Uterus (tissue), 4 donors: Measurements from ENCODE around the gene ANKH. TPM values are rescaled to one million over a fixed set of nuclear protein-coding genes. Genes with fewer than 3 reads are reported as not detected.

ENCODE experiments used
- DNase-seq, 2 donors: peaks; one replicate each; pipeline ENCODE4 v3.0.0-alpha.2; 2019 to 2020
- H3K27ac ChIP-seq, 2 donors: fragments of 200-600 bp; sonication (generic); 1 replicate in 1 of 2; 2 replicates in 1 of 2; pipeline ENCODE4 v1.5.1; 2016 to 2018
- H3K27me3 ChIP-seq, 2 donors: fragments of 200-600 bp; sonication (generic); one replicate each; pipeline ENCODE4 v1.5.1; 2018 to 2019; ENCODE audit warnings: control low read depth in 1 of 2
- H3K36me3 ChIP-seq, 2 donors: fragments of 200-600 bp; sonication (generic); one replicate each; pipeline ENCODE4 v1.5.1; 2019; ENCODE audit warnings: control low read depth in 1 of 2
- H3K4me1 ChIP-seq, 2 donors: fragments of 200-600 bp; sonication (generic); one replicate each; pipeline ENCODE4 v1.5.1; 2018 to 2019; ENCODE audit warnings: control low read depth in 1 of 2
- H3K4me3 ChIP-seq, 2 donors: fragments of 200-600 bp; sonication (generic); 1 replicate in 1 of 2; 2 replicates in 1 of 2; pipeline ENCODE4 v1.5.1; 2018 to 2019; ENCODE audit warnings: mild to moderate bottlenecking in 1 of 2
- H3K9me3 ChIP-seq, 2 donors: fragments of 200-600 bp; sonication (generic); one replicate each; pipeline ENCODE4 v1.5.1; 2019; ENCODE audit warnings: control low read depth in 1 of 2
- CTCF ChIP-seq, 4 experiments: fragments of 200-600 bp in 2 of 4; fragments of 450-650 bp in 2 of 4; sonication (generic) in 2 of 4; IDR thresholded peaks; one replicate each; pipeline ENCODE4 v1.5.1; 2016 to 2019; ENCODE audit warnings: antibody characterized with exemption in 4 of 4, mild to moderate bottlenecking in 2 of 4, moderate library complexity in 1 of 4
- POLR2A ChIP-seq, 2 donors: fragments of 450-650 bp; IDR thresholded peaks; one replicate each; pipeline ENCODE4 v1.6.1; 2016; ENCODE audit warnings: antibody characterized with exemption in 2 of 2, mild to moderate bottlenecking in 1 of 2, moderate library complexity in 1 of 2
- intact Hi-C: fragments of 100-400 bp; cut with DNase I; formaldehyde crosslinking; loops from one replicate; pipeline ENCODE4 v1.15.1; 2023; ENCODE audit warnings: low total_unique reads
- total RNA-seq, 4 donors: library from RNA; depleted of rRNA in 3 of 4; stranded (reverse); fragments of >200 nt in 3 of 4; gene quantifications; one replicate each; pipeline versions ENCODE4 v1.1.0 to v1.2.4, GENCODE V29; 2014 to 2023
- donor health status: DM: yes; HTN: yes; CAD: no.

Gene ANKH
- total RNA-seq, 4 donors from 2014 or later: 2.9 to 47.7 (median 26.9) TPM

- peak overlapping the region; percentile 47 to 54 for H3K4me3 ChIP-seq
- TF ChIP-seq POLR2A (IDR thresholded peaks at IDR 0.05) (no peak), CTCF (IDR thresholded peaks at IDR 0.05) (no peak)
- H3K27me3 ChIP-seq: no peaks in the 10 kb centered on the region
- H3K27ac ChIP-seq: peak overlapping the region; percentile 85 to 90
- peak in 1 of 2 donors; percentile 22 for DNase-seq
- no peaks in the 10 kb centered on the region for H3K36me3 ChIP-seq
- intact Hi-C loops: no loop called here
- H3K4me1 ChIP-seq: no peaks in the 10 kb centered on the region
- no peaks in the 10 kb centered on the region for H3K9me3 ChIP-seq
Measured at GRCh38 chr5:14665101-14665822, 206.3 kb downstream of the ANKH start.

- H3K36me3 ChIP-seq: no peaks in the 10 kb centered on the region
- H3K9me3 ChIP-seq: no peaks in the 10 kb centered on the region
- DNase-seq: peak; percentile 86 to 90
- no peaks in the 10 kb centered on the region for H3K27me3 ChIP-seq
- TF ChIP-seq CTCF (IDR thresholded peaks at IDR 0.05) (peak in 1 of 4 experiments; percentile 15), POLR2A (IDR thresholded peaks at IDR 0.05) (peak; percentile 75 to 95)
- peak within 1 kb of the TSS; percentile 85 to 90 for H3K27ac ChIP-seq
- peak within 1 kb of the TSS; percentile 47 to 54 for H3K4me3 ChIP-seq
- intact Hi-C loops: no loop called here
- H3K4me1 ChIP-seq: no peaks in the 10 kb centered on the region
Measured at GRCh38 chr5:14664270-14665100, 207.1 kb downstream of the ANKH start, which contains the start of gene OTULIN. TSS of gene OTULIN (plus strand) at chr5:14664718. CDS start at chr5:14664826, 108 bp downstream.

DNA sequence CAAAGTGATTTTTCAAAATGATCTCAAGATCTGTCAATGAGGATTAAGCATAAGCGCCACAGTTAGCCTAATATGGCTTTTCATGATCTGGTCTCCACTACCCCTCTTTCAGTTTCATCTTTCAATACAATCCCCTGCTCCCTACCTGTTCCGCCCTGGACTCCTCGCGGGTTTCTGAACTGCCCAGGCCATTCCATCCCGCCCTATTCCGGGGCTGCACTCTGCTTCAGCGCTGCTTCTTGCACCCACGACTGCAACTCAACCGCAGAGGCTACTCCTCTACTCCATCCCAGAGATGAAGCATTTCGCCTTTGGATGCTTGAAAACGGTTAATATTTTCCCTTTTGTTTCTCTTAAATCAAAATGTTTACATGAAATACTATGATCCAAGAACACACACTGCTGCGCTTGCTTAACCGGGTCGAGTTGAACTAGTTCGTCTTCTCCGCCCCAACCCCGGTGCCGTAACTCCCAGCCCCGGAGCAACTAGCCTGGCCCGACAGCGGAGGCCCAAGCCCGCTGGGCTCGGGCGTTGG is 207.8 kb downstream of the ANKH start:
- DNase-seq: peak in 1 of 2 donors; percentile 22
- no peak for TF ChIP-seq POLR2A (IDR thresholded peaks at IDR 0.05)
- no peak for TF ChIP-seq CTCF (IDR thresholded peaks at IDR 0.05)

DNA sequence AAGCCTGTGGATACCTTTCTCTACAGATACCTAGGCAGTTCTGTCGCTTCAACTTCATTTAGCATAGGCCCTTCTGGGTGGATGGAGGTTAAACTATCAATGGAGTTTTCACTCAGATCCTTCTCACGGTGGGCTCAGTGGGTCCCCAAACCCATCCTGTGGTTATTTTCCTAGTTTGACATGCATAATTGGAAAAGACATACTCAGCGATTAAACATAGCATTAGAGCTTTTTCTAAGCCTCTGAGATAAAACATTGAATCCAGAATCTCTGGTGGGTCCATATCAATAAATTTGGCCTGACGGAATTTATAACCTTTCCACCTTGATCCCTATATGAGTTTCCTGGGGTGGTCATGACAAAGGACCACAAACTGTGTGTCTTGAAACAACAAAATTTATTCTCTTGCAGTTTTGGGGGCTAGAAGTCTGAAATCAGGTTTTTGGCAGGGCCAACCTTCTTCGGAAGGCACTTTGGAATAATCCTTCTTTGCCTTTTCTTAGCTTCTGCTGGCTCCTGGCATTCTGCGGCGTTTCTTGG is 208.8 kb downstream of the ANKH start:
- no peak overlapping the region for H3K27ac ChIP-seq
- no peak for DNase-seq
- no peaks in the 10 kb centered on the region for H3K9me3 ChIP-seq
- H3K4me3 ChIP-seq: no peak overlapping the region
- H3K27me3 ChIP-seq: no peaks in the 10 kb centered on the region
- intact Hi-C loops: no loop called here
- no peaks in the 10 kb centered on the region for H3K36me3 ChIP-seq
- no peak for TF ChIP-seq POLR2A (IDR thresholded peaks at IDR 0.05)
- TF ChIP-seq CTCF (IDR thresholded peaks at IDR 0.05): no peak
- H3K4me1 ChIP-seq: no peaks in the 10 kb centered on the region

More for the DNA sequence above, 207.8 kb downstream of the ANKH start:
- Histone ChIP-seq H3K27ac (peak overlapping the region; percentile 85 to 90), H3K27me3 (no peaks in the 10 kb centered on the region), H3K36me3 (no peaks in the 10 kb centered on the region), H3K4me1 (no peaks in the 10 kb centered on the region), H3K9me3 (no peaks in the 10 kb centered on the region), H3K4me3 (peak overlapping the region; percentile 47 to 54)
- intact Hi-C loops: no loop called here
